Ishikawa (cell line): Measurements from ENCODE around the gene CLDND1.

Source experiments
- CEBPB ChIP-seq: IDR thresholded peaks from 2 replicates; pipeline ENCODE4 v1.6.1; 2012
- CREB1 ChIP-seq: IDR thresholded peaks from 2 replicates; pipeline ENCODE4 v1.6.1; 2012; ENCODE audit warnings: low read depth
- EGR1 ChIP-seq: IDR thresholded peaks from 2 replicates; pipeline ENCODE4 v1.6.1; 2012
- EP300 ChIP-seq: IDR thresholded peaks from 2 replicates; pipeline ENCODE4 v1.6.1; 2012; ENCODE audit warnings: borderline replicate concordance
- RAD21 ChIP-seq: IDR thresholded peaks from 2 replicates; pipeline ENCODE4 v1.6.1; 2012; ENCODE audit warnings: low read depth
- TAF1 ChIP-seq: IDR thresholded peaks from 2 replicates; pipeline ENCODE4 v1.6.1; 2012; ENCODE audit warnings: low read depth, mild to moderate bottlenecking
- TCF12 ChIP-seq: IDR thresholded peaks from 2 replicates; pipeline ENCODE4 v1.6.1; 2012; ENCODE audit warnings: low read depth
- YY1 ChIP-seq: IDR thresholded peaks from 2 replicates; pipeline ENCODE4 v1.6.1; 2012; ENCODE audit warnings: low read depth
- TF ChIP-seq, protein P1 (sequence below): IDR thresholded peaks from 2 replicates; pipeline ENCODE4 v1.6.1; 2012
- TF ChIP-seq, protein P2 (sequence below): IDR thresholded peaks from 2 replicates; pipeline ENCODE4 v1.6.1; 2012
- TF ChIP-seq, protein P3 (sequence below): IDR thresholded peaks from 2 replicates; pipeline ENCODE4 v1.6.1; 2012; ENCODE audit warnings: low read depth, mild to moderate bottlenecking

DNA sequence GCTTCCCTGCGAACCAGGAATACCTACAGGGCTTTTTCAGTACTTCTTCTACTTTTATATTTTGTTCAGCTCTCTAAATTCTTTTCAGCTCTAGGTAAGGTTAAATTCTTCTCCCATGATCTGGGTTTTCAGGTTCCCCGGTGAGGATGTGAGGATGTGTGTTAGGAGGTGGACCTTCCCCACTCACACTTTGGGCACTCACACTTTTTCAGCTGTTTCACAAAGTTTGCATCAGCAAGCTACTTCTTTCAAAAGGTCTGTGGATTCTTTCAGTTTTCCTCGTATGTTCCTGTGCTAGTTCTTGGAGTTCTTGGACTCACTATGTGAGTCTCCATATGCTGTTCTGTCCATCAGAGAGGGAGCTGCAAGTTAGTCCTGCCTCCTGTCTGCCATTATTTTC, 39.1 kb downstream of the CLDND1 start:
- TF ChIP-seq YY1, result no peak
- TF ChIP-seq CEBPB, result no peak
- no peak for TF ChIP-seq CREB1
- TF ChIP-seq, protein P1, sequence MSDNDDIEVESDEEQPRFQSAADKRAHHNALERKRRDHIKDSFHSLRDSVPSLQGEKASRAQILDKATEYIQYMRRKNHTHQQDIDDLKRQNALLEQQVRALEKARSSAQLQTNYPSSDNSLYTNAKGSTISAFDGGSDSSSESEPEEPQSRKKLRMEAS, result no peak
- no peak for TF ChIP-seq RAD21
- TF ChIP-seq, protein P2, sequence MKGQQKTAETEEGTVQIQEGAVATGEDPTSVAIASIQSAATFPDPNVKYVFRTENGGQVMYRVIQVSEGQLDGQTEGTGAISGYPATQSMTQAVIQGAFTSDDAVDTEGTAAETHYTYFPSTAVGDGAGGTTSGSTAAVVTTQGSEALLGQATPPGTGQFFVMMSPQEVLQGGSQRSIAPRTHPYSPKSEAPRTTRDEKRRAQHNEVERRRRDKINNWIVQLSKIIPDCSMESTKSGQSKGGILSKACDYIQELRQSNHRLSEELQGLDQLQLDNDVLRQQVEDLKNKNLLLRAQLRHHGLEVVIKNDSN, result no peak
- no peak for TF ChIP-seq TAF1
- TF ChIP-seq, protein P3, sequence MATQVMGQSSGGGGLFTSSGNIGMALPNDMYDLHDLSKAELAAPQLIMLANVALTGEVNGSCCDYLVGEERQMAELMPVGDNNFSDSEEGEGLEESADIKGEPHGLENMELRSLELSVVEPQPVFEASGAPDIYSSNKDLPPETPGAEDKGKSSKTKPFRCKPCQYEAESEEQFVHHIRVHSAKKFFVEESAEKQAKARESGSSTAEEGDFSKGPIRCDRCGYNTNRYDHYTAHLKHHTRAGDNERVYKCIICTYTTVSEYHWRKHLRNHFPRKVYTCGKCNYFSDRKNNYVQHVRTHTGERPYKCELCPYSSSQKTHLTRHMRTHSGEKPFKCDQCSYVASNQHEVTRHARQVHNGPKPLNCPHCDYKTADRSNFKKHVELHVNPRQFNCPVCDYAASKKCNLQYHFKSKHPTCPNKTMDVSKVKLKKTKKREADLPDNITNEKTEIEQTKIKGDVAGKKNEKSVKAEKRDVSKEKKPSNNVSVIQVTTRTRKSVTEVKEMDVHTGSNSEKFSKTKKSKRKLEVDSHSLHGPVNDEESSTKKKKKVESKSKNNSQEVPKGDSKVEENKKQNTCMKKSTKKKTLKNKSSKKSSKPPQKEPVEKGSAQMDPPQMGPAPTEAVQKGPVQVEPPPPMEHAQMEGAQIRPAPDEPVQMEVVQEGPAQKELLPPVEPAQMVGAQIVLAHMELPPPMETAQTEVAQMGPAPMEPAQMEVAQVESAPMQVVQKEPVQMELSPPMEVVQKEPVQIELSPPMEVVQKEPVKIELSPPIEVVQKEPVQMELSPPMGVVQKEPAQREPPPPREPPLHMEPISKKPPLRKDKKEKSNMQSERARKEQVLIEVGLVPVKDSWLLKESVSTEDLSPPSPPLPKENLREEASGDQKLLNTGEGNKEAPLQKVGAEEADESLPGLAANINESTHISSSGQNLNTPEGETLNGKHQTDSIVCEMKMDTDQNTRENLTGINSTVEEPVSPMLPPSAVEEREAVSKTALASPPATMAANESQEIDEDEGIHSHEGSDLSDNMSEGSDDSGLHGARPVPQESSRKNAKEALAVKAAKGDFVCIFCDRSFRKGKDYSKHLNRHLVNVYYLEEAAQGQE, result no peak
- no peak for TF ChIP-seq EP300
- no peak for TF ChIP-seq EGR1
- no peak for TF ChIP-seq TCF12
